HCT116 (cell line): ENCODE results near the gene PIGM. TPM values are rescaled to one million over a fixed set of nuclear protein-coding genes. Genes with fewer than 3 reads are reported as not detected.

Experiments used
- ATAC-seq: fragments of 200-7000 bp; cut with Tn5 transposase; 2 replicates; pipeline ENCODE4 v1.9.1; 2020; ENCODE audit warnings: mild to moderate bottlenecking, moderate library complexity
- BruUV-seq: library from RNA; stranded (reverse); fragments of 400-500 nt; replicated peaks from 2 replicates; lab custom pipeline; 2021; lab: Mats Ljungman, UMichigan
- CTCF ChIA-PET: fragments of 300-600 bp; sonication (Branson Sonifier 250); formaldehyde crosslinking; loops from one replicate; lab custom pipeline; 2021; ENCODE audit warnings: antibody characterized with exemption; lab: Charles Lee
- POLR2A ChIA-PET: fragments of 300-600, 350-600 bp; sonication (Branson Sonifier 250); formaldehyde crosslinking; loops from one replicate; lab custom pipeline; 2021; ENCODE audit warnings: antibody characterized with exemption; lab: Charles Lee
- RAD21 ChIA-PET, 2 experiments: fragments of 300-600 bp; sonication (Branson Sonifier 250); formaldehyde crosslinking; loops; one replicate each; lab custom pipeline; 2023; ENCODE audit warnings: low total read pairs in 2 of 2; ENCODE audit not compliant: uncharacterized antibody in 2 of 2, unreplicated experiment in 2 of 2, low non-redundant PET in 1 of 2; lab: Charles Lee
- DNase-seq: peaks from one replicate; pipeline ENCODE4 v3.0.0-alpha.2; 2010; ENCODE audit warnings: low read depth, low spot score
- H2AFZ ChIP-seq: fragments of 200-600 bp; shearing (Covaris generic), sonication (generic); 2 replicates; pipeline ENCODE4 v1.6.1; 2017; ENCODE audit warnings: low read depth, mixed run types, mixed read lengths, antibody characterized with exemption, low read length; ENCODE audit not compliant: poor library complexity, severe bottlenecking
- H3K27ac ChIP-seq: 2 replicates; pipeline ENCODE4 v1.5.1; 2012; ENCODE audit warnings: low read depth, low read length
- H3K27me3 ChIP-seq: fragments of 200-600 bp; sonication (generic); 2 replicates; pipeline ENCODE4 v1.6.1; 2016; ENCODE audit warnings: mixed run types, low read length, mixed read lengths; ENCODE audit not compliant: insufficient read depth
- H3K36me3 ChIP-seq, 2 experiments: fragments of 200-500 bp in 1 of 2; fragments of 200-600 bp in 1 of 2; sonication (Bioruptor generic) in 1 of 2; sonication (generic) in 1 of 2; 2 replicates each; pipeline versions ENCODE4 v1.5.1 to v1.6.1; 2014 to 2016; ENCODE audit warnings: low read length in 2 of 2, inconsistent platforms in 1 of 2, mixed read lengths in 1 of 2, mixed run types in 1 of 2; ENCODE audit not compliant: insufficient read depth in 2 of 2, control insufficient read depth in 1 of 2
- H3K4me1 ChIP-seq, 2 experiments: fragments of 200-600 bp in 1 of 2; sonication (generic) in 1 of 2; 2 replicates each; pipeline versions ENCODE4 v1.5.1 to v1.6.1; 2012 to 2017; ENCODE audit warnings: low read length in 2 of 2, inconsistent platforms in 1 of 2, mild to moderate bottlenecking in 1 of 2, mixed read lengths in 1 of 2, mixed run types in 1 of 2, moderate library complexity in 1 of 2; ENCODE audit not compliant: insufficient read depth in 2 of 2, control insufficient read depth in 1 of 2
- H3K4me2 ChIP-seq: fragments of 200-600 bp; sonication (generic); 2 replicates; pipeline ENCODE4 v1.6.1; 2017; ENCODE audit warnings: mixed run types, low read length, mixed read lengths
- H3K4me3 ChIP-seq, 2 experiments: fragments of 200-600 bp in 1 of 2; sonication (generic) in 1 of 2; replicated peaks in 1 of 2; 2 replicates each; pipeline ENCODE4 v1.5.1; 2011 to 2016; ENCODE audit warnings: low read length in 2 of 2, control low read depth in 1 of 2, low read depth in 1 of 2, mild to moderate bottlenecking in 1 of 2, mixed read lengths in 1 of 2, mixed run types in 1 of 2
- H3K79me2 ChIP-seq: fragments of 200-600 bp; sonication (generic); 2 replicates; pipeline ENCODE4 v1.6.1; 2017; ENCODE audit warnings: mild to moderate bottlenecking, mixed run types, low read length, moderate library complexity, mixed read lengths; ENCODE audit not compliant: insufficient read depth
- H3K9ac ChIP-seq: fragments of 200-600 bp; sonication (generic); 2 replicates; pipeline ENCODE4 v1.6.1; 2016; ENCODE audit warnings: low read length, mixed read lengths
- H3K9me2 ChIP-seq: fragments of 200-600 bp; sonication (generic), shearing (Covaris generic); 2 replicates; pipeline ENCODE4 v1.6.1; 2017; ENCODE audit warnings: mixed run types, mild to moderate bottlenecking, moderate library complexity; ENCODE audit not compliant: insufficient read depth
- H3K9me3 ChIP-seq, 2 experiments: fragments of 200-500 bp in 1 of 2; fragments of 200-600 bp in 1 of 2; sonication (Bioruptor generic) in 1 of 2; sonication (generic) in 1 of 2; 2 replicates each; pipeline ENCODE4 v1.6.1; 2014 to 2017; ENCODE audit warnings: low read length in 2 of 2, mixed read lengths in 2 of 2, inconsistent platforms in 1 of 2, low read depth in 1 of 2, mild to moderate bottlenecking in 1 of 2, mixed run types in 1 of 2, moderate library complexity in 1 of 2; ENCODE audit not compliant: control insufficient read depth in 1 of 2, insufficient read depth in 1 of 2
- H4K20me1 ChIP-seq: fragments of 200-600 bp; sonication (generic), shearing (Covaris generic); 2 replicates; pipeline ENCODE4 v1.6.1; 2017; ENCODE audit warnings: mixed run types, mild to moderate bottlenecking, moderate library complexity; ENCODE audit not compliant: insufficient read depth
- ATF3 ChIP-seq: IDR thresholded peaks from 2 replicates; pipeline ENCODE4 v1.6.1; 2012
- CEBPB ChIP-seq: IDR thresholded peaks from 2 replicates; pipeline ENCODE4 v1.6.1; 2012; ENCODE audit warnings: low read depth
- EGR1 ChIP-seq: IDR thresholded peaks from 2 replicates; pipeline ENCODE4 v1.6.1; 2012; ENCODE audit warnings: low read depth
- EZH2 ChIP-seq: fragments of 200-600 bp; sonication (generic); IDR thresholded peaks from 2 replicates; pipeline ENCODE4 v1.6.1; 2017; ENCODE audit warnings: antibody characterized with exemption, mixed run types
- EZH2phosphoT487 ChIP-seq: fragments of 200-600 bp; IDR thresholded peaks from 2 replicates; pipeline ENCODE4 v1.6.1; 2018; ENCODE audit warnings: antibody characterized with exemption, borderline replicate concordance
- JUND ChIP-seq: IDR thresholded peaks from 2 replicates; pipeline ENCODE4 v1.6.1; 2012
- POLR2AphosphoS5 ChIP-seq: IDR thresholded peaks from 2 replicates; pipeline ENCODE4 v1.6.1; 2011; ENCODE audit warnings: mild to moderate bottlenecking, low read depth, low read length, moderate library complexity
- RAD21 ChIP-seq: IDR thresholded peaks from 2 replicates; pipeline ENCODE4 v1.6.1; 2012; ENCODE audit warnings: low read depth, mild to moderate bottlenecking
- REST ChIP-seq: IDR thresholded peaks from 2 replicates; pipeline ENCODE4 v1.6.1; 2012; ENCODE audit warnings: low read depth
- SIN3A ChIP-seq: IDR thresholded peaks from 2 replicates; pipeline ENCODE4 v1.6.1; 2012; ENCODE audit warnings: low read depth
- SP1 ChIP-seq: IDR thresholded peaks from 2 replicates; pipeline ENCODE4 v1.6.1; 2012; ENCODE audit warnings: low read depth
- SRF ChIP-seq: IDR thresholded peaks from 2 replicates; pipeline ENCODE4 v1.6.1; 2012; ENCODE audit warnings: low read depth
- TCF7L2 ChIP-seq: IDR thresholded peaks from 2 replicates; pipeline ENCODE4 v1.7.0; 2011; ENCODE audit warnings: borderline replicate concordance, inconsistent platforms; ENCODE audit not compliant: insufficient read depth, insufficient read length; ENCODE audit errors: extremely low read depth
- YY1 ChIP-seq: IDR thresholded peaks from 2 replicates; pipeline ENCODE4 v1.6.1; 2011; ENCODE audit warnings: low read length, low read depth, moderate library complexity, mild to moderate bottlenecking; ENCODE audit not compliant: insufficient replicate concordance; ENCODE audit errors: extremely low read depth
- ZBTB33 ChIP-seq: IDR thresholded peaks from 2 replicates; pipeline ENCODE4 v1.6.1; 2011; ENCODE audit warnings: mild to moderate bottlenecking, low read length, moderate library complexity; ENCODE audit not compliant: insufficient replicate concordance; ENCODE audit errors: extremely low read depth
- ZFX ChIP-seq: fragments of 450-650 bp; IDR thresholded peaks from 2 replicates; pipeline ENCODE4 v1.6.1; 2017
- ZNF274 ChIP-seq: fragments of 200-500 bp; sonication (Bioruptor generic); IDR thresholded peaks from 2 replicates; pipeline ENCODE4 v1.6.1; 2014; ENCODE audit warnings: mild to moderate bottlenecking, low read depth, low read length, inconsistent platforms
- intact Hi-C: fragments of 100-400 bp; cut with micrococcal nuclease; formaldehyde crosslinking; loops from 2 replicates; pipeline ENCODE4 v1.10.0; 2022
- total RNA-seq: library from RNA; stranded (reverse); gene quantifications from one replicate; pipeline ENCODE4 v1.2.1, GENCODE V29; 2021; ENCODE audit not compliant: unreplicated experiment

Gene PIGM
- total RNA-seq, 1 experiment from 2014 or later = 4.1 TPM

GRCh38 chr1:160028426-160028825 lies 3.4 kb downstream of the PIGM start:
- TF ChIP-seq EZH2 = no peak
- TF ChIP-seq EZH2phosphoT487 = no peak
- TF ChIP-seq ZFX = no peak
- TF ChIP-seq CEBPB = no peak
- TF ChIP-seq JUND = no peak
- no peak for TF ChIP-seq ZNF274
- no peak for TF ChIP-seq TCF7L2
- TF ChIP-seq EGR1 = no peak
- no peak for TF ChIP-seq REST
- TF ChIP-seq POLR2AphosphoS5 = no peak
- TF ChIP-seq SIN3A = no peak
- TF ChIP-seq SRF = no peak
- TF ChIP-seq SP1 = no peak
- no peak for TF ChIP-seq ATF3
- TF ChIP-seq ZBTB33 = no peak
- no peak for TF ChIP-seq RAD21
- no peak for TF ChIP-seq YY1
- H3K9ac ChIP-seq = no peak overlapping the region
- H3K79me2 ChIP-seq = peaks cover 19% of the 10 kb centered on the region
- ChIA-PET RAD21 (no interaction called here), CTCF (no interaction called here), POLR2A (no interaction called here)
- no peak overlapping the region for H3K4me2 ChIP-seq
- H3K9me3 ChIP-seq = no peaks in the 10 kb centered on the region
- no peak overlapping the region for H2AFZ ChIP-seq
- BruUV-seq = no TSS peak
- H3K4me1 ChIP-seq = peaks cover 5 to 18% of the 10 kb centered on the region in 2 experiments; a peak in 3 of 4 replicates
- H3K9me2 ChIP-seq = no peaks in the 10 kb centered on the region
- ATAC-seq (no peak), DNase-seq (no peak)
- no peak overlapping the region for H3K27ac ChIP-seq
- H3K27me3 ChIP-seq = no peaks in the 10 kb centered on the region
- no peak overlapping the region for H3K4me3 ChIP-seq
- no peaks in the 10 kb centered on the region for H4K20me1 ChIP-seq
- intact Hi-C loops = no loop called here
- no peaks in the 10 kb centered on the region for H3K36me3 ChIP-seq
